OCI-LY1 (cell line): ENCODE measurements around the gene ATF5.

Experiments
- H2AFZ ChIP-seq: fragments of 200-600 bp; sonication (generic), shearing (Covaris generic); 2 replicates; pipeline ENCODE4 v1.6.0; 2014; ENCODE audit warnings: antibody characterized with exemption, mild to moderate bottlenecking, low read length
- H3F3A ChIP-seq: fragments of 200-600 bp; sonication (generic), shearing (Covaris generic); 2 replicates; pipeline ENCODE4 v1.6.0; 2014; ENCODE audit warnings: mild to moderate bottlenecking, antibody characterized with exemption, low read length, moderate library complexity; ENCODE audit not compliant: insufficient read depth
- H3K27ac ChIP-seq: fragments of 200-600 bp; sonication (generic); 2 replicates; pipeline ENCODE4 v1.5.1; 2014; ENCODE audit warnings: low read length, mixed run types, mild to moderate bottlenecking, low read depth; ENCODE audit not compliant: poor library complexity, severe bottlenecking
- H3K27me3 ChIP-seq: fragments of 200-600 bp; sonication (generic); 2 replicates; pipeline ENCODE4 v1.6.0; 2014; ENCODE audit warnings: antibody characterized with exemption, mild to moderate bottlenecking, low read length, moderate library complexity; ENCODE audit not compliant: insufficient read depth
- H3K36me3 ChIP-seq: fragments of 200-600 bp; sonication (generic); 2 replicates; pipeline ENCODE4 v1.6.1; 2014; ENCODE audit warnings: mild to moderate bottlenecking, antibody characterized with exemption, low read length, moderate library complexity, mixed read lengths; ENCODE audit not compliant: insufficient read depth
- H3K4me1 ChIP-seq: fragments of 200-600 bp; sonication (generic); 2 replicates; pipeline ENCODE4 v1.5.1; 2014; ENCODE audit warnings: mild to moderate bottlenecking, low read length, moderate library complexity; ENCODE audit not compliant: insufficient read depth, severe bottlenecking
- H3K4me2 ChIP-seq: fragments of 200-600 bp; sonication (generic), shearing (Covaris generic); 2 replicates; pipeline ENCODE4 v1.6.1; 2014; ENCODE audit warnings: low read length
- H3K4me3 ChIP-seq: fragments of 200-600 bp; sonication (generic); 2 replicates; pipeline ENCODE4 v1.5.1; 2014; ENCODE audit warnings: low read length, low read depth, mild to moderate bottlenecking, mixed read lengths; ENCODE audit not compliant: poor library complexity, severe bottlenecking
- H3K79me2 ChIP-seq: fragments of 200-600 bp; shearing (Covaris generic); 2 replicates; pipeline ENCODE4 v1.6.1; 2016; ENCODE audit warnings: mixed run types, low read length, mixed read lengths; ENCODE audit not compliant: insufficient read depth
- H3K9ac ChIP-seq: fragments of 200-600 bp; sonication (generic), shearing (Covaris generic); 2 replicates; pipeline ENCODE4 v1.6.1; 2014; ENCODE audit warnings: mild to moderate bottlenecking, low read length, mixed read lengths
- H3K9me2 ChIP-seq: fragments of 200-600 bp; sonication (generic), shearing (Covaris generic); 2 replicates; pipeline ENCODE4 v1.6.1; 2014; ENCODE audit warnings: low read depth, mild to moderate bottlenecking, low read length, mixed read lengths
- H3K9me3 ChIP-seq: fragments of 200-600 bp; shearing (Covaris generic); 2 replicates; pipeline ENCODE4 v1.6.1; 2014; ENCODE audit warnings: low read length, mixed read lengths
- H4K20me1 ChIP-seq: fragments of 200-600 bp; sonication (generic), shearing (Covaris generic); 2 replicates; pipeline ENCODE4 v1.6.0; 2016; ENCODE audit warnings: mild to moderate bottlenecking, low read length; ENCODE audit not compliant: insufficient read depth
- CTCF ChIP-seq: fragments of 200-600 bp; sonication (generic), shearing (Covaris generic); IDR thresholded peaks from 2 replicates; pipeline ENCODE4 v1.5.1; 2017; ENCODE audit warnings: mild to moderate bottlenecking, antibody characterized with exemption, low read length, moderate library complexity, mixed read lengths
- EZH2 ChIP-seq: fragments of 200-600 bp; sonication (generic), shearing (Covaris generic); IDR thresholded peaks from 2 replicates; pipeline ENCODE4 v1.8.0; 2017; ENCODE audit warnings: borderline replicate concordance, mixed run types, mild to moderate bottlenecking, antibody characterized with exemption, low read length, moderate library complexity, mixed read lengths

ATF5 gene

GRCh38 chr19:49953416-49953815 is 24.4 kb downstream of the ATF5 start:
- Histone ChIP-seq H3K9me3 (no peaks in the 10 kb centered on the region), H3K4me3 (no peak overlapping the region), H3K4me1 (peaks cover 7% of the 10 kb centered on the region), H3K4me2 (no peak overlapping the region), H3K27ac (no peak overlapping the region), H3K79me2 (no peaks in the 10 kb centered on the region), H3K27me3 (peaks cover 8% of the 10 kb centered on the region), H4K20me1 (no peaks in the 10 kb centered on the region), H3K36me3 (no peaks in the 10 kb centered on the region; the same call in 1 of the 2 replicates), H3K9me2 (no peaks in the 10 kb centered on the region), H3K9ac (no peak overlapping the region), H3F3A (no peaks in the 10 kb centered on the region), H2AFZ (no peak overlapping the region)
- no peak for TF ChIP-seq CTCF
- TF ChIP-seq EZH2 = no peak

GRCh38 chr19:49954092-49954829 is 25.3 kb downstream of the ATF5 start:
- Histone ChIP-seq H3K27me3 (peaks cover 8% of the 10 kb centered on the region), H4K20me1 (no peaks in the 10 kb centered on the region), H3K9me3 (no peaks in the 10 kb centered on the region), H3K36me3 (no peaks in the 10 kb centered on the region; the same call in 1 of the 2 replicates), H3K4me3 (no peak overlapping the region), H3K9ac (no peak overlapping the region), H3K4me1 (peaks cover 7% of the 10 kb centered on the region), H3F3A (no peaks in the 10 kb centered on the region), H3K79me2 (no peaks in the 10 kb centered on the region), H2AFZ (no peak overlapping the region), H3K9me2 (no peaks in the 10 kb centered on the region), H3K4me2 (no peak overlapping the region), H3K27ac (no peak overlapping the region)
- no peak for TF ChIP-seq CTCF
- TF ChIP-seq EZH2 = no peak

DNA sequence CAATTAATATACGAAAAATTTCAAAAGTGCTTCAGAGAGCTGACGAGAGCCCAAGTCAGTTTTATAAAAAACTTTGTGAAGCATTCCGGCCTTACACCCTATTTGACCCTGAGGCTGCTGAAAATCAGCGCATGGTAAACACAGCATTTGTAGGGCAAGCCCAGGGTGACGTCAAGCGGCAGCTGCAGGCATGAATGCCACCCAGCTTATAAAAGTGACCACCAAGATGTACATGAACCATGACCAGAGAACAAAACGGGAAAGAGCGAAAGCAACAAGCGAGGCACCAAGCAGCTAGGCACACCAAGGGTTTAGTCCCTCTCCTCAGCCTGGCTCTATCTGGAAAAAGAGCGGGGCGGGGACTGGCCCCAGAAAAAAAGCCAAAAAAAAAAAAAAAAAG is 25.9 kb downstream of the ATF5 start:
- Histone ChIP-seq H3K79me2 (no peaks in the 10 kb centered on the region), H3F3A (no peaks in the 10 kb centered on the region), H4K20me1 (no peaks in the 10 kb centered on the region), H3K36me3 (no peaks in the 10 kb centered on the region; the same call in 1 of the 2 replicates), H3K4me1 (peaks cover 7% of the 10 kb centered on the region), H3K27ac (no peak overlapping the region), H3K9me3 (no peaks in the 10 kb centered on the region), H3K9me2 (no peaks in the 10 kb centered on the region), H2AFZ (no peak overlapping the region), H3K27me3 (peaks cover 8% of the 10 kb centered on the region), H3K4me2 (no peak overlapping the region), H3K4me3 (no peak overlapping the region), H3K9ac (no peak overlapping the region)
- TF ChIP-seq CTCF = no peak
